ENCODE results near the gene PTPRM. TPM values are rescaled to one million over a fixed set of nuclear protein-coding genes. Genes with fewer than 3 reads are reported as not detected.
A peak's percentile ranks its signal among the peaks of the same experiment; 100 is the strongest.

Gene PTPRM
- polyA plus RNA-seq, 3 donors: 89.6 to 94.8 (median 92.6) TPM

- no peak for DNase-seq (ENCODE audit: extremely low read depth in 1 of 11, low read depth in 9 of 11, low spot score in 4 of 11)
Observed at GRCh38 chr18:7642331-7642890, 75.3 kb downstream of the PTPRM start.

- no peak for DNase-seq (ENCODE audit: extremely low read depth in 1 of 11, low read depth in 9 of 11, low spot score in 4 of 11)
Observed at GRCh38 chr18:7645756-7646155, 78.6 kb downstream of the PTPRM start.

- DNase-seq (ENCODE audit: extremely low read depth in 1 of 11, low read depth in 9 of 11, low spot score in 4 of 11): no peak
Observed at GRCh38 chr18:7646174-7646886, 79.2 kb downstream of the PTPRM start.

- DNase-seq (ENCODE audit: extremely low read depth in 1 of 11, low read depth in 9 of 11, low spot score in 4 of 11): no peak
Observed at GRCh38 chr18:7647500-7647899, 80.4 kb downstream of the PTPRM start.

- DNase-seq (ENCODE audit: extremely low read depth in 1 of 11, low read depth in 9 of 11, low spot score in 4 of 11): no peak
Observed at GRCh38 chr18:7657050-7657449, 89.9 kb downstream of the PTPRM start.

GRCh38 chr18:7657937-7658336, 90.8 kb downstream of the PTPRM start:
- DNase-seq (ENCODE audit: extremely low read depth in 1 of 11, low read depth in 9 of 11, low spot score in 4 of 11): no peak

- no peak for DNase-seq (ENCODE audit: extremely low read depth in 1 of 11, low read depth in 9 of 11, low spot score in 4 of 11)
Observed at GRCh38 chr18:7658701-7659100, 91.6 kb downstream of the PTPRM start.

GRCh38 chr18:7661207-7661606, 94.1 kb downstream of the PTPRM start:
- no peak for DNase-seq (ENCODE audit: extremely low read depth in 1 of 11, low read depth in 9 of 11, low spot score in 4 of 11)

- no peak for DNase-seq (ENCODE audit: extremely low read depth in 1 of 11, low read depth in 9 of 11, low spot score in 4 of 11)
Observed at GRCh38 chr18:7662866-7663265, 95.8 kb downstream of the PTPRM start.

GRCh38 chr18:7663366-7664312, 96.5 kb downstream of the PTPRM start:
- DNase-seq (ENCODE audit: extremely low read depth in 1 of 11, low read depth in 9 of 11, low spot score in 4 of 11): no peak

GRCh38 chr18:7666195-7666776, 99.2 kb downstream of the PTPRM start:
- no peak for DNase-seq (ENCODE audit: extremely low read depth in 1 of 11, low read depth in 9 of 11, low spot score in 4 of 11)

GRCh38 chr18:7668392-7668791, 101.3 kb downstream of the PTPRM start:
- no peak for DNase-seq (ENCODE audit: extremely low read depth in 1 of 11, low read depth in 9 of 11, low spot score in 4 of 11)

GRCh38 chr18:7669361-7669760, 102.2 kb downstream of the PTPRM start:
- peak in 5 of 11 donors; percentile 10 to 30 (median 15) for DNase-seq (ENCODE audit: extremely low read depth in 1 of 11, low read depth in 9 of 11, low spot score in 4 of 11)

- no peak for DNase-seq (ENCODE audit: extremely low read depth in 1 of 11, low read depth in 9 of 11, low spot score in 4 of 11)
Observed at GRCh38 chr18:7671105-7671504, 104.0 kb downstream of the PTPRM start.

GRCh38 chr18:7676253-7676873, 109.2 kb downstream of the PTPRM start:
- no peak for DNase-seq (ENCODE audit: extremely low read depth in 1 of 11, low read depth in 9 of 11, low spot score in 4 of 11)

- no peak for DNase-seq (ENCODE audit: extremely low read depth in 1 of 11, low read depth in 9 of 11, low spot score in 4 of 11)
Observed at GRCh38 chr18:7677001-7677400, 109.9 kb downstream of the PTPRM start.

- DNase-seq (ENCODE audit: extremely low read depth in 1 of 11, low read depth in 9 of 11, low spot score in 4 of 11): no peak
Observed at GRCh38 chr18:7677424-7677823, 110.3 kb downstream of the PTPRM start.

GRCh38 chr18:7678389-7678788, 111.3 kb downstream of the PTPRM start:
- no peak for DNase-seq (ENCODE audit: extremely low read depth in 1 of 11, low read depth in 9 of 11, low spot score in 4 of 11)

GRCh38 chr18:7678801-7679200, 111.7 kb downstream of the PTPRM start:
- no peak for DNase-seq (ENCODE audit: extremely low read depth in 1 of 11, low read depth in 9 of 11, low spot score in 4 of 11)

Data from renal cortex interstitium (tissue), 11 donors.